Measurements from ENCODE around the gene THADA.

DNA sequence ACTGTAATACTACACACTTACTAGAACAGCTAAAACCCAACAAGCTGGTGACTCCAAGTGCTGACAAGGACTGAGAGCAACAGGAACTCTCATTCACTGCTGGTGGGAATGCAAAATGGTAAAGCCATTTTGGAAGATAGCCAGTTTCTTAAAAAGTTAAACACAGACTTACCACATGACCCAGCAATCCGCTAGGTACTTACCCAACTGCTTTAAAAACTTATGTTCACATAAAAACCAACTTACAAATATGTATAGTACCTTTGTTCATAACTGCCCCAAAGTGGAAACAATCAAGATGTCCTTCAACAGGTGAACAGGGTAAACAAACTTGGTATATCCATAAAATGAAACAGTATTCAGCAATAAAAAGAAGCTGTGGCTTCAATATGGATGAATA, 216.3 kb downstream of the THADA start:
- TF ChIP-seq, protein P1, sequence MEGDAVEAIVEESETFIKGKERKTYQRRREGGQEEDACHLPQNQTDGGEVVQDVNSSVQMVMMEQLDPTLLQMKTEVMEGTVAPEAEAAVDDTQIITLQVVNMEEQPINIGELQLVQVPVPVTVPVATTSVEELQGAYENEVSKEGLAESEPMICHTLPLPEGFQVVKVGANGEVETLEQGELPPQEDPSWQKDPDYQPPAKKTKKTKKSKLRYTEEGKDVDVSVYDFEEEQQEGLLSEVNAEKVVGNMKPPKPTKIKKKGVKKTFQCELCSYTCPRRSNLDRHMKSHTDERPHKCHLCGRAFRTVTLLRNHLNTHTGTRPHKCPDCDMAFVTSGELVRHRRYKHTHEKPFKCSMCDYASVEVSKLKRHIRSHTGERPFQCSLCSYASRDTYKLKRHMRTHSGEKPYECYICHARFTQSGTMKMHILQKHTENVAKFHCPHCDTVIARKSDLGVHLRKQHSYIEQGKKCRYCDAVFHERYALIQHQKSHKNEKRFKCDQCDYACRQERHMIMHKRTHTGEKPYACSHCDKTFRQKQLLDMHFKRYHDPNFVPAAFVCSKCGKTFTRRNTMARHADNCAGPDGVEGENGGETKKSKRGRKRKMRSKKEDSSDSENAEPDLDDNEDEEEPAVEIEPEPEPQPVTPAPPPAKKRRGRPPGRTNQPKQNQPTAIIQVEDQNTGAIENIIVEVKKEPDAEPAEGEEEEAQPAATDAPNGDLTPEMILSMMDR (IDR thresholded peaks at IDR 0.05) = no peak
- TF ChIP-seq EP300 (IDR thresholded peaks at IDR 0.05) (no peak), POLR2A (IDR thresholded peaks at IDR 0.05) (no peak)
